Activated CD4-positive, alpha-beta T cell treated with anti-CD3 and anti-CD28 coated beads for 36 hours (primary cell): ENCODE measurements around the gene PDZRN4. TPM values are rescaled to one million over a fixed set of nuclear protein-coding genes. Genes with fewer than 3 reads are reported as not detected.
"Not testable (repeated sequence)": the region's sequence is repeated elsewhere in the genome, so short reads cannot be mapped to it uniquely, and the experiment has no call there.

Source experiments
- ATAC-seq: fragments of 200-7000 bp; cut with Tn5 transposase; one replicate; pipeline ENCODE4 v1.10.0; 2021; ENCODE audit warnings: mild to moderate bottlenecking, moderate library complexity
- CTCF ChIA-PET: fragments of 350-600 bp; sonication (Branson Sonifier 250); formaldehyde crosslinking; loops from one replicate; lab custom pipeline; 2021; ENCODE audit warnings: antibody characterized with exemption; lab: Charles Lee
- POLR2A ChIA-PET: fragments of 350-600 bp; sonication (Branson Sonifier 250); formaldehyde crosslinking; loops from one replicate; lab custom pipeline; 2021; ENCODE audit warnings: antibody characterized with exemption, inconsistent platforms; lab: Charles Lee
- DNase-seq: peaks from one replicate; pipeline ENCODE4 v3.0.0-alpha.2; 2020
- H3K27ac Mint-ChIP-seq: one replicate; pipeline ENCODE4 v1.8.0; 2021; ENCODE audit warnings: mixed read lengths
- H3K27me3 Mint-ChIP-seq: one replicate; pipeline ENCODE4 v1.8.0; 2021; ENCODE audit warnings: mixed read lengths
- H3K36me3 Mint-ChIP-seq: one replicate; pipeline ENCODE4 v1.8.0; 2021; ENCODE audit warnings: low read depth, mixed read lengths
- H3K4me1 Mint-ChIP-seq: one replicate; pipeline ENCODE4 v1.8.0; 2021; ENCODE audit warnings: mixed read lengths
- H3K4me3 Mint-ChIP-seq: one replicate; pipeline ENCODE4 v1.8.0; 2021; ENCODE audit warnings: mild to moderate bottlenecking, moderate library complexity, mixed read lengths
- H3K9me3 Mint-ChIP-seq: one replicate; pipeline ENCODE4 v1.8.0; 2021; ENCODE audit warnings: low read depth, mixed read lengths
- intact Hi-C, 2 experiments: fragments of 100-400 bp; cut with DNase I in 1 of 2; cut with micrococcal nuclease in 1 of 2; formaldehyde crosslinking; loops; one replicate each; pipeline versions ENCODE4 v1.14.2 to v1.15.1; 2022 to 2024; cut with DNase I, micrococcal nuclease
- total RNA-seq, 2 experiments: library from RNA; stranded (reverse); gene quantifications; one replicate each; pipeline ENCODE4 v1.2.3, GENCODE V29; 2021

Gene PDZRN4
- total RNA-seq, 2 experiments from 2014 or later = not detected

GRCh38 chr12:41254004-41254914, 66.1 kb downstream of the PDZRN4 start:
- no peak for ATAC-seq

GRCh38 chr12:41263196-41263595, 75.1 kb downstream of the PDZRN4 start:
- intact Hi-C loops = loop anchor here in 1 of 2 experiments (10.0 kb wide), 1 partner anchor 318 kb away; no protein-coding TSS in a partner anchor
- ATAC-seq, CTCF ChIA-PET, H3K27me3 Mint-ChIP-seq, DNase-seq, POLR2A ChIA-PET, H3K9me3 Mint-ChIP-seq, H3K36me3 Mint-ChIP-seq, H3K27ac Mint-ChIP-seq, H3K4me1 Mint-ChIP-seq, H3K4me3 Mint-ChIP-seq: not testable (repeated sequence)

More at GRCh38 chr12:41254004-41254914, 66.1 kb downstream of the PDZRN4 start:
- no peak overlapping the region for H3K4me3 Mint-ChIP-seq
- no peaks in the 10 kb centered on the region for H3K4me1 Mint-ChIP-seq
- H3K27ac Mint-ChIP-seq = no peak overlapping the region
- POLR2A ChIA-PET = no interaction called here
- H3K9me3 Mint-ChIP-seq = no peaks in the 10 kb centered on the region
- intact Hi-C loops = no loop called here
- no peak for DNase-seq
- CTCF ChIA-PET = no interaction called here
- no peaks in the 10 kb centered on the region for H3K27me3 Mint-ChIP-seq
- no peaks in the 10 kb centered on the region for H3K36me3 Mint-ChIP-seq

- Mint-ChIP-seq H3K27me3 (peaks cover 3% of the 10 kb centered on the region), H3K9me3 (no peaks in the 10 kb centered on the region), H3K4me3 (no peak overlapping the region), H3K27ac (no peak overlapping the region), H3K4me1 (no peaks in the 10 kb centered on the region), H3K36me3 (no peaks in the 10 kb centered on the region)
- no peak for DNase-seq
- POLR2A ChIA-PET = no interaction called here
- no peak for ATAC-seq
- intact Hi-C loops = loop anchor here in 1 of 2 experiments (10.0 kb wide), 1 partner anchor 319 kb away; no protein-coding TSS in a partner anchor
- CTCF ChIA-PET = interaction anchor here (1.5 kb wide), 1 partner anchor 13 kb away, joined by 4 read pairs; no protein-coding TSS in a partner anchor
Observed at GRCh38 chr12:41264281-41264680, 76.2 kb downstream of the PDZRN4 start.

DNA sequence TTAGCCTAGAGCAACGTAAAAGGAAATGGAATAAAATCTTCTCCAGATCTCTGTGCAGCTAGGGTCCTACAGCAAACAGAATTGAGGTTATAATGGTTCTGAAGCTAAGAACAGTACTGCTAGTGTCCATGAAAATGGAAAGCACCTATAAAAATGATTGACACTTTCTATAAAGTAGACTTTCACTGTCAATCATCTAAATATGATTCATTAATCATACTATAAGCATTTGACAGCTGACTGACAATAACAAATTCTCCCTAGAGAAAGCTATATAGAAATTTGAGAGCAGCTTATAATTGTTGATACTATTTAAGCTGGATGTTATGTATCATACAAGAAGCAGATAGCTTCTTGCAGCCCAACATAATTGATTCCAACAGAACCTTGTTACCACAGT, 80.9 kb downstream of the PDZRN4 start:
- intact Hi-C loops = loop anchor here in 1 of 2 experiments (10.0 kb wide), 1 partner anchor 324 kb away; no protein-coding TSS in a partner anchor
- no peaks in the 10 kb centered on the region for H3K4me1 Mint-ChIP-seq
- H3K36me3 Mint-ChIP-seq = no peaks in the 10 kb centered on the region
- no peak overlapping the region for H3K4me3 Mint-ChIP-seq
- no peaks in the 10 kb centered on the region for H3K9me3 Mint-ChIP-seq
- ATAC-seq (no peak), DNase-seq (no peak)
- H3K27ac Mint-ChIP-seq = no peak overlapping the region
- peaks cover 2% of the 10 kb centered on the region for H3K27me3 Mint-ChIP-seq
- ChIA-PET CTCF (interaction anchor here (1.1 kb wide), 1 partner anchor 8 kb away, joined by 4 read pairs; no protein-coding TSS in a partner anchor), POLR2A (no interaction called here)

GRCh38 chr12:41271489-41271888, 83.4 kb downstream of the PDZRN4 start:
- Mint-ChIP-seq H3K27me3 (peaks cover 2% of the 10 kb centered on the region), H3K4me1 (no peaks in the 10 kb centered on the region), H3K4me3 (no peak overlapping the region), H3K36me3 (no peaks in the 10 kb centered on the region), H3K9me3 (no peaks in the 10 kb centered on the region), H3K27ac (no peak overlapping the region)
- intact Hi-C loops = loop anchor here (10.0 kb wide), 3 partner anchors 753 to 1103 kb away; no protein-coding TSS in a partner anchor
- DNase-seq (no peak), ATAC-seq (no peak)
- ChIA-PET POLR2A (no interaction called here), CTCF (no interaction called here)

DNA sequence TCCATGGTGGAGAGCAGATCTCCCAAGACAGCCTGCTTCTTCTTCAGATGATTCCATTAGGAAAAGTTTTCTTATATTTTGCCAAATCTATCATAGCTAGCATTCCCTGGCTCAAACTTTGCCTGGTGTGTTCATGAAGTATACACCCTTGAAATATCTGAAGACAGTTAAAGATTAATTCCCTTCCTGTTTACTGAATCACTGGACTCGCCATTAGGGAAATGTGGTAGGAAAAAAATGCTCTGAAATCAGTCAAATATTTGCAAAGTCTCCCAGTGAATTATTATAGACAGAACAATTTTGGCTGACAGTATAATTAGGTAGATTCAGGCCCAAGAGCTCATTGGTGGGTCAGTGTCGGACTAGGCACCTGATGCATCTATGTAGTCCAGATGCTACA, 86.5 kb downstream of the PDZRN4 start:
- intact Hi-C loops = loop anchor here (5.0 to 10.0 kb wide), 4 partner anchors 750 to 1100 kb away; no protein-coding TSS in a partner anchor

DNA sequence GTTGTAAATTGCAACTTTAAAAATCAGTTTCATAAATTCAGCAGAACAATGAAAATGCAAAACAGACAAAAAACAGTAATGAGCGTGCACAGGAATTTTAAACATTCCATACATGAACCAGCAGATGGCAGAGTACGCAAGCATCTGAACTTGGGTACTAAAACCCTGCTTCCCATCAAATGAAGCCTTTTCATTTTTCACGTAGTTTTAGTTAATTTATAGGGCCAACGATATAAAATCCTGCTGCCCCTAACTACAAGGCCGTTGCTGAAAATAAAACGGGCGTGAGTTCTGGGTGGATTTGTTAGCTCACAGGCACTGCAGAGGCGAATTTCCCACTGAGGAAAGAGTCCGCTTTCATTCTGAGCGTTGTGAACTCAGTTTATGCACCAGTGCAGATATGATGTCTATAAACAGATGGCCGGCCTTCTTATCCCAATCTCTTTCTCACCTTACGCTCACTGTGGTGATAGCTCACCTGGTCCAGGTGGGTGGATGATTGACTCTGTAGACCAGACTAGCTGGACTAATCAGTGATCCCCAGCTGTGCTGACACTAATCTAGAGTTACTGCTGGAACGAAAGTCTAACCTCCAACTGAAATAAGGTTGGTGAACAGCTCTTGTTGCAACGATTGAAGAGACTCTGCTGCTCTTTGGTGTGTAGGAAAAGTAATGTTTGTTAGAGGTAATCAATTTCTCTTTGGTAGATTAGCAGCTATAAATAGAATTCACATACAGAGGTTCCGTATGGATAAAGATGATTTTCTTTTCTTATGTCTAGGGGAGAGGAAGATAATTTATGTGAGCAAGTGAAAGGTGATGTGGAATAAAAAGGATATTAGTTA, 89.2 kb downstream of the PDZRN4 start:
- H3K4me3 Mint-ChIP-seq = no peak overlapping the region
- no peak overlapping the region for H3K27ac Mint-ChIP-seq
- no peaks in the 10 kb centered on the region for H3K36me3 Mint-ChIP-seq
- POLR2A ChIA-PET = no interaction called here
- no peaks in the 10 kb centered on the region for H3K9me3 Mint-ChIP-seq
- H3K4me1 Mint-ChIP-seq = no peaks in the 10 kb centered on the region
- CTCF ChIA-PET = interaction anchor here (0.6 to 1.9 kb wide), 5 partner anchors 8 to 1032 kb away, joined by 3 to 23 read pairs (median 4); no protein-coding TSS in a partner anchor
- intact Hi-C loops = loop anchor here (1.0 to 10.0 kb wide), 6 partner anchors 747 to 1291 kb away; no protein-coding TSS in a partner anchor
- no peak for ATAC-seq
- peak; percentile 30 for DNase-seq
- H3K27me3 Mint-ChIP-seq = peaks cover 9% of the 10 kb centered on the region

More for the DNA sequence above, 86.5 kb downstream of the PDZRN4 start:
- ATAC-seq (no peak), DNase-seq (no peak)
- Mint-ChIP-seq H3K9me3 (no peaks in the 10 kb centered on the region), H3K4me3 (no peak overlapping the region), H3K4me1 (no peaks in the 10 kb centered on the region), H3K27me3 (peaks cover 9% of the 10 kb centered on the region), H3K36me3 (no peaks in the 10 kb centered on the region), H3K27ac (no peak overlapping the region)
- POLR2A ChIA-PET = no interaction called here
- CTCF ChIA-PET = interaction anchor here (0.6 kb wide), 1 partner anchor 256 kb away, joined by 3 read pairs; no protein-coding TSS in a partner anchor

GRCh38 chr12:41277946-41278267, 89.8 kb downstream of the PDZRN4 start:
- no peak overlapping the region for H3K4me3 Mint-ChIP-seq
- H3K27me3 Mint-ChIP-seq = peaks cover 9% of the 10 kb centered on the region
- intact Hi-C loops = loop anchor here (1.0 to 10.0 kb wide), 6 partner anchors 746 to 1291 kb away; no protein-coding TSS in a partner anchor
- H3K36me3 Mint-ChIP-seq = no peaks in the 10 kb centered on the region
- POLR2A ChIA-PET = no interaction called here
- no peaks in the 10 kb centered on the region for H3K4me1 Mint-ChIP-seq
- H3K9me3 Mint-ChIP-seq = no peaks in the 10 kb centered on the region
- DNase-seq (no peak), ATAC-seq (no peak)
- CTCF ChIA-PET = interaction anchor here (0.5 to 1.9 kb wide), 4 partner anchors 9 to 746 kb away, joined by 3 to 23 read pairs (median 4); no protein-coding TSS in a partner anchor
- H3K27ac Mint-ChIP-seq = no peak overlapping the region

DNA sequence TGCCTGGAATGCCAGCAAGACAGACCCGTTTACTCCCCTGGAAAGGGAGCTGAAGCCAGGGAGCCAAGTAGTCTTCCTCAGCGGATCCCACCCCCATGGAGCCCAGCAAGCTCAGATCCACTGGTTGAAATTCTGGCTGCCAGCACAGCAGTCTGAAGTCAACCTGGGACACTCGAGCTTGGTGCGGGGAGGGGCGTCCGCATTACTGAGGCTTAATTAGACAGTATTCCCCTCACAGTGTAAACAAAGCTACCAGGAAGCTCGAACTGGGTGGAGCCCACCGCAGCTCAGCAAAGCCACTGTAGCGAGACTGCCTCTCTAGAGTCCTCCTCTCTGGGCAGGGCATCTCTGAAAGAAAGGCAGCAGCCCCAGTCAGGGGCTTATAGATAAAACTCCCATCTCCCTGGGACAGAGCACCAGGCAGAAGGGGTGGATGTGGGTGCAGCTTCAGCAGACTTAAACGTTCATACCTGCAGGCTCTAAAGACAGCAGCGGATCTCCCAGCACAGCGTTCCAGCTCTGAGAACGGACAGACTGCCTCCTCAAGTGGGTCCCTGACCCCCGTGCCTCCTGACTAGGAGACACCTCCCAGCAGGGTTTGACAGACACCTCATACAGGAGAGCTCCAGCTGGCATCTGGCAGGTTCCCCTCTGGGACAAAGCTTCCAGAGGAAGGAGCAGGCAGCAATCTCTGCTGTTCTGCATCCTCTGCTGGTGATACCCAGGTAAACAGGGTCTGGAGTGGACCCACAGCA, 92.4 kb downstream of the PDZRN4 start:
- DNase-seq, H3K36me3 Mint-ChIP-seq, POLR2A ChIA-PET, H3K27ac Mint-ChIP-seq, H3K27me3 Mint-ChIP-seq, ATAC-seq, intact Hi-C loops, H3K4me1 Mint-ChIP-seq, H3K4me3 Mint-ChIP-seq, H3K9me3 Mint-ChIP-seq: not testable (repeated sequence)
- CTCF ChIA-PET = interaction anchor here (1.1 kb wide), 1 partner anchor 744 kb away, joined by 3 read pairs; no protein-coding TSS in a partner anchor

GRCh38 chr12:41285470-41285869, 97.3 kb downstream of the PDZRN4 start:
- ATAC-seq, CTCF ChIA-PET, H3K36me3 Mint-ChIP-seq, H3K9me3 Mint-ChIP-seq, H3K27me3 Mint-ChIP-seq, intact Hi-C loops, H3K4me3 Mint-ChIP-seq, H3K27ac Mint-ChIP-seq, DNase-seq, H3K4me1 Mint-ChIP-seq: not testable (repeated sequence)
- POLR2A ChIA-PET = interaction anchor here (0.7 kb wide), 1 partner anchor 702 kb away, joined by 3 read pairs; no protein-coding TSS in a partner anchor
